Endothelial cell (in vitro differentiated cells): ENCODE measurements around the gene SASH1. TPM values are rescaled to one million over a fixed set of nuclear protein-coding genes. Genes with fewer than 3 reads are reported as not detected.

Experiments
- DNase-seq: peaks from one replicate; pipeline ENCODE4 v3.0.0; 2021; ENCODE audit warnings: low spot score
- H3K27ac Mint-ChIP-seq: one replicate; pipeline ENCODE4 v1.8.0; 2021; ENCODE audit warnings: mixed read lengths, inconsistent platforms; ENCODE audit not compliant: unreplicated experiment
- H3K27me3 Mint-ChIP-seq: one replicate; pipeline ENCODE4 v1.8.0; 2021; ENCODE audit warnings: mild to moderate bottlenecking, moderate library complexity, mixed read lengths, inconsistent platforms; ENCODE audit not compliant: unreplicated experiment
- H3K36me3 Mint-ChIP-seq: one replicate; pipeline ENCODE4 v1.8.0; 2021; ENCODE audit warnings: mild to moderate bottlenecking, low read depth, mixed read lengths, inconsistent platforms; ENCODE audit not compliant: unreplicated experiment
- H3K4me1 Mint-ChIP-seq: one replicate; pipeline ENCODE4 v1.8.0; 2021; ENCODE audit warnings: mild to moderate bottlenecking, mixed read lengths, inconsistent platforms; ENCODE audit not compliant: unreplicated experiment
- H3K4me3 Mint-ChIP-seq: one replicate; pipeline ENCODE4 v1.8.0; 2021; ENCODE audit warnings: mild to moderate bottlenecking, mixed read lengths, inconsistent platforms; ENCODE audit not compliant: unreplicated experiment
- H3K9me3 Mint-ChIP-seq: one replicate; pipeline ENCODE4 v1.8.0; 2021; ENCODE audit warnings: mixed read lengths, inconsistent platforms; ENCODE audit not compliant: unreplicated experiment
- total RNA-seq: library from RNA; stranded (reverse); fragmentation: NEBNext Ultra II Directional; extraction: Animal tissue kit (Norgen Biotek cat#: 25700); gene quantifications from one replicate; pipeline ENCODE4 v1.2.1, GENCODE V29; 2021; ENCODE audit not compliant: unreplicated experiment
- TF ChIP-seq, protein P1 (sequence below): fragments of 200-600 bp; sonication (generic); IDR thresholded peaks from one replicate; pipeline ENCODE4 v1.5.0; 2021; ENCODE audit warnings: antibody characterized with exemption; ENCODE audit not compliant: unreplicated experiment

SASH1 gene
- total RNA-seq, 1 donor from 2014 or later: 138 TPM

DNA sequence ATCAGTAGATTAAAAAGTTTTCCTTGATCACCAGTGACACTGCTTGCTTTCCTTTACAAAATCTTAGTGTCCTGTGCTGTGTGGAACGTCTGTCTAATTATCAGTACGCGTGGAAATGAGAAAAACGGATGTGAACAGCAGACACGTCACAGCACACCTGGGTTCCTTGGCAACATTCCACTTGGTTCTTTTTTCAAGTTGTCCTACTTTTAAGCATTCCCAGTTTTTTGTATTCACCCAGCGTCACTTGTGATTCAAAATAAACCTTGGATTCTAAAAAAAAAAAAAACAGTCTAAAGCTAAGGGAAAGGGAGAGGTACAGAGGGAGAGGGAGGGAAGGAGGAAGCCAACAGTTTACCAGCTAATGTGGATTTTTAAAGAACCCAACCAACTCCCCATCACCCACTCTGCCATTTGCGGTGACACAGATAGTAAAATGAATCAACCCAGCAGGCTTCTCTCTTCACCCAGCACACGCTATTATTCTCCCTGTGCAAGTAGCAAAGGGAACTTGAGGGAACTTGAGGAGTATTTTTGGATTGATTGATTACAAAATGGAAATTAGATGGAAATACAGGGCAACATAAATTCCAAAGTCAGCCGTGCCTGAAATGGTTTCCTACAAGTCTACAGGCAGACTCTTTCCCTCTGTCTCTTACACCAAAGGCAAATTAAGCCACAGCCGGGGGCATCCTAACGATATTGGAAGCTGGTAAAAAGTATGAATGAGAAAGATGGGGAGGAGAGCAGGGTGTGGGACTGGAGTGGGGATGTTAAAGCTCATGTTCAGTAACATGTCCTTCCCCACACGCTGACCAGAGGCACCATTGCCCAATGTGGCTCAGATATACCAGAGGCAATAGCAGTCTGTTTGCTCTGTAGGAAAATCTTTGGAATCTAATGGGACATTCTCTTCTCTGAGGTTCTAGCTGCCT is 129.8 kb downstream of the SASH1 start:
- TF ChIP-seq, protein P1, sequence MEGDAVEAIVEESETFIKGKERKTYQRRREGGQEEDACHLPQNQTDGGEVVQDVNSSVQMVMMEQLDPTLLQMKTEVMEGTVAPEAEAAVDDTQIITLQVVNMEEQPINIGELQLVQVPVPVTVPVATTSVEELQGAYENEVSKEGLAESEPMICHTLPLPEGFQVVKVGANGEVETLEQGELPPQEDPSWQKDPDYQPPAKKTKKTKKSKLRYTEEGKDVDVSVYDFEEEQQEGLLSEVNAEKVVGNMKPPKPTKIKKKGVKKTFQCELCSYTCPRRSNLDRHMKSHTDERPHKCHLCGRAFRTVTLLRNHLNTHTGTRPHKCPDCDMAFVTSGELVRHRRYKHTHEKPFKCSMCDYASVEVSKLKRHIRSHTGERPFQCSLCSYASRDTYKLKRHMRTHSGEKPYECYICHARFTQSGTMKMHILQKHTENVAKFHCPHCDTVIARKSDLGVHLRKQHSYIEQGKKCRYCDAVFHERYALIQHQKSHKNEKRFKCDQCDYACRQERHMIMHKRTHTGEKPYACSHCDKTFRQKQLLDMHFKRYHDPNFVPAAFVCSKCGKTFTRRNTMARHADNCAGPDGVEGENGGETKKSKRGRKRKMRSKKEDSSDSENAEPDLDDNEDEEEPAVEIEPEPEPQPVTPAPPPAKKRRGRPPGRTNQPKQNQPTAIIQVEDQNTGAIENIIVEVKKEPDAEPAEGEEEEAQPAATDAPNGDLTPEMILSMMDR: no peak
- DNase-seq: no peak
- H3K36me3 Mint-ChIP-seq: peaks cover 57% of the 10 kb centered on the region
- peak overlapping the region; percentile 24 for H3K27ac Mint-ChIP-seq
- H3K4me3 Mint-ChIP-seq: peak overlapping the region; percentile 37
- H3K9me3 Mint-ChIP-seq: no peaks in the 10 kb centered on the region
- peaks cover 3% of the 10 kb centered on the region for H3K27me3 Mint-ChIP-seq
- H3K4me1 Mint-ChIP-seq: peaks cover 15% of the 10 kb centered on the region

GRCh38 chr6:148479497-148479896 is 136.9 kb downstream of the SASH1 start:
- H3K4me3 Mint-ChIP-seq: no peak overlapping the region
- H3K27ac Mint-ChIP-seq: no peak overlapping the region
- no peaks in the 10 kb centered on the region for H3K27me3 Mint-ChIP-seq

GRCh38 chr6:148487461-148487860 is 144.8 kb downstream of the SASH1 start:
- Mint-ChIP-seq H3K27me3 (no peaks in the 10 kb centered on the region), H3K9me3 (no peaks in the 10 kb centered on the region), H3K27ac (no peak overlapping the region), H3K36me3 (peaks cover 34% of the 10 kb centered on the region), H3K4me3 (no peak overlapping the region), H3K4me1 (peaks cover 6% of the 10 kb centered on the region)
- TF ChIP-seq, protein P1: no peak
- DNase-seq: no peak

More at GRCh38 chr6:148479497-148479896, 136.9 kb downstream of the SASH1 start:
- Mint-ChIP-seq H3K36me3 (peaks cover 63% of the 10 kb centered on the region), H3K9me3 (no peaks in the 10 kb centered on the region), H3K4me1 (peaks cover 6% of the 10 kb centered on the region)
- DNase-seq: no peak
- TF ChIP-seq, protein P1: no peak

DNA sequence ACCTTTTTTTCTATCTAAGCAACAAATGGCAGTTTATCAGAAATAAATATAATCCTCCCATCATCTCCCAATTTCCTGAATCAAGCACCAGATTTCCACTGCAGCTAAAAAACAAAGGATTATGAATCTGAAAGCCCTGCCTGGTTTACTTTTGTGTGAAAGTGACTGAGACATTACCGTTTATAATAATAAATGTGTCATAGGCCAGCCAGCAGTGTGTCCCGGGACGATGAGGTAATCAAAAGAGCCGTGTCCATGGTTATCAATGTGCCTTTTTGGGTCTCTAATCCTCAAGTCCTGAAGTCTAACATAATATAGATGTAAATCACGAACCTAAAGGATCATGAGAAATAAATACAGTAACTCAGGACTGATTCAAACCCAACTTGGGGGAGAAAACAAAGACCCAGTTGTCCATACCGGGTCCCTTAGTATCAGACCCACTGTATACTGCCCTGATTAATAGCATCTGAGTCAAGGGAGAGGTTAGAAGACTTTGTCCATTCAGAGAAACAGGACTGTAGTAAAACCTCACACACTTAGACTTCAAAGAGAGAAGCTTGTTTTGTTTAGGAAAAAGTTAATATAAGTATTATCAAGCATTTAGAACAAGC is 149.1 kb downstream of the SASH1 start:
- no peaks in the 10 kb centered on the region for H3K27me3 Mint-ChIP-seq
- TF ChIP-seq, protein P1: no peak
- H3K4me3 Mint-ChIP-seq: no peak overlapping the region
- no peak overlapping the region for H3K27ac Mint-ChIP-seq
- peaks cover 20% of the 10 kb centered on the region for H3K36me3 Mint-ChIP-seq
- no peak for DNase-seq
- no peaks in the 10 kb centered on the region for H3K9me3 Mint-ChIP-seq
- H3K4me1 Mint-ChIP-seq: no peaks in the 10 kb centered on the region
